LNCaP clone FGC (cell line): ENCODE measurements around the gene GABRA5.
A peak's percentile ranks its signal among the peaks of the same experiment; 100 is the strongest.

Experiments
- DNase-seq: peaks from one replicate; pipeline ENCODE4 v3.0.0-alpha.2; 2011; ENCODE audit warnings: low read depth
- H3K4me3 ChIP-seq: 2 replicates; pipeline ENCODE4 v1.5.1; 2011; ENCODE audit warnings: mild to moderate bottlenecking, low read depth, low read length, control low read depth
- TF ChIP-seq, protein P1 (sequence below): IDR thresholded peaks from 2 replicates; pipeline ENCODE4 v1.5.1; 2012; ENCODE audit warnings: mild to moderate bottlenecking; ENCODE audit not compliant: control insufficient read depth, insufficient read depth; ENCODE audit errors: extremely low read depth

GABRA5 gene

DNA sequence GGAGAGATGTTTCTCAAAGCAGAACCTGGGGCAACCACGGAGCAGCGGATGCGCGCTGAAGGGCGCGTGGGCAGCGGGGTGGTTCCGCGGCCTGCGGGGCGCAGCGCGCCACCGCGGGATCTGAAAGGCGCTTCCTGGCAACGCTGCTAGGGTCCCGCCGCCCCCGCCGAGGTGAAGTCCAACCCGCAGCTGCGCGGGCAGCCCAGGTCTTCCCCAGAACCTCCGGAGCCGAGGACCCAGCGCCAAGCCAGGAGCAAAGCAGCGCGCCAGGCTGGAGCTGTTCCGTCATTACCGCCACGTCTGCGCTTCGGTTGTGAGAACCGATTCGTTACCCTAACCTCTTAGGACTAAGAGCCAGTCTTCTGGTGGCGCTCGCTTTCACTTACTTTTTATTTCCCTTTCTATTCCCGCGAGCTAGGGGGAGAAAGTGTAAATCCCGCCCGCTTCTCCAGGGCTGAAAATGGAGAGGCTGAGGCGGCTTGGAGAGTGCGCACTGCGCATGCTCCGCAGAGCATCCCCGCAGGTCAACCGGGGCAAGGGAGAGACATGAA, 100.9 kb downstream of the GABRA5 start:
- no peak overlapping the region for H3K4me3 ChIP-seq
- no peak for DNase-seq
- TF ChIP-seq, protein P1, sequence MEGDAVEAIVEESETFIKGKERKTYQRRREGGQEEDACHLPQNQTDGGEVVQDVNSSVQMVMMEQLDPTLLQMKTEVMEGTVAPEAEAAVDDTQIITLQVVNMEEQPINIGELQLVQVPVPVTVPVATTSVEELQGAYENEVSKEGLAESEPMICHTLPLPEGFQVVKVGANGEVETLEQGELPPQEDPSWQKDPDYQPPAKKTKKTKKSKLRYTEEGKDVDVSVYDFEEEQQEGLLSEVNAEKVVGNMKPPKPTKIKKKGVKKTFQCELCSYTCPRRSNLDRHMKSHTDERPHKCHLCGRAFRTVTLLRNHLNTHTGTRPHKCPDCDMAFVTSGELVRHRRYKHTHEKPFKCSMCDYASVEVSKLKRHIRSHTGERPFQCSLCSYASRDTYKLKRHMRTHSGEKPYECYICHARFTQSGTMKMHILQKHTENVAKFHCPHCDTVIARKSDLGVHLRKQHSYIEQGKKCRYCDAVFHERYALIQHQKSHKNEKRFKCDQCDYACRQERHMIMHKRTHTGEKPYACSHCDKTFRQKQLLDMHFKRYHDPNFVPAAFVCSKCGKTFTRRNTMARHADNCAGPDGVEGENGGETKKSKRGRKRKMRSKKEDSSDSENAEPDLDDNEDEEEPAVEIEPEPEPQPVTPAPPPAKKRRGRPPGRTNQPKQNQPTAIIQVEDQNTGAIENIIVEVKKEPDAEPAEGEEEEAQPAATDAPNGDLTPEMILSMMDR: no peak

DNA sequence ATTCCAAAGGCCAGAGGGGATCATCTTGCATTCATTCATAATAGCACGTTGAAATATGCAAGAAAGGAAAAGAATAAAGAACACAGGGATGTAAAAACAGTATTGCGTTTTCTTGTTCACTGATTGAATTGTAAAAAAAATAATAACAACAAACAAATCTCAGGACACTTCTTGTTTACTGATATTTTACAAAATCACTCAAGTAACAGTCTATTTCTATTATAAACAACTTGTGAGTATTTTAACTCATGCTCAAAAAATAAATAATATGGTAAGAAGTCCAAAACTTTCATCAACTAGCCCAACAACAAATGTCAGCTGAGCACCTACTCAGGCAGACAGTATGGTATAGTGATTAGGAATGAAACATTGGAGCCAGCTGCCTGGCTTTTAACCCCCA, 101.9 kb downstream of the GABRA5 start:
- TF ChIP-seq, protein P1: no peak
- no peak overlapping the region for H3K4me3 ChIP-seq
- no peak for DNase-seq

DNA sequence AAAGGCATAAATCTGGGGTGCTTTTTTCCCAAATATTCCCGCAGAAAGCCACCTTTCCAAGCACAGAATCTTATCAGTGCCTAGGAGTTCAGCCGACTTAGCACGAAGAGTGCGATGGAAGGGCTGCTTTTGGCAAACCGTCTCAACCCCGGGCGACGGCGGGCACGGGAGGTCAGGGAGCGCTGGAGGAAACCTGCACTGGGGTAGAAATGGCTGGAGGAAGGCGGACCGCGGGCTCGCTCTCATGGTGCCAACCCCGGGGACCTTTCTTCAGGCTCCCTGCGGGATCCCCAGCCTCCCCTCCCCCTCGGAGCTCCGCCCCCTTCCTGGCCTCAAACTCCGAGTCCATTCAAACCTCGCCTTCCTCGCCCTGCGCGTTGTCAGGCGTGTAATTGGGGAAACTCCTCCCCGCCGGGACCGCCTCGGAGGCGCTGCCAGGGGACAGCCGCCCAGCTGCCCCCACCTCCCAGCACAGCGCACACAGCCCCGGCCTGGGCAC, 103.9 kb downstream of the GABRA5 start, which contains the start of gene GABRG3:
GABRG3 (plus strand) TSS at position 470 of the 499 bp plus-strand sequence.
- DNase-seq: no peak
- peak within 1 kb of the TSS; percentile 42 for H3K4me3 ChIP-seq
- TF ChIP-seq, protein P1: no peak

DNA sequence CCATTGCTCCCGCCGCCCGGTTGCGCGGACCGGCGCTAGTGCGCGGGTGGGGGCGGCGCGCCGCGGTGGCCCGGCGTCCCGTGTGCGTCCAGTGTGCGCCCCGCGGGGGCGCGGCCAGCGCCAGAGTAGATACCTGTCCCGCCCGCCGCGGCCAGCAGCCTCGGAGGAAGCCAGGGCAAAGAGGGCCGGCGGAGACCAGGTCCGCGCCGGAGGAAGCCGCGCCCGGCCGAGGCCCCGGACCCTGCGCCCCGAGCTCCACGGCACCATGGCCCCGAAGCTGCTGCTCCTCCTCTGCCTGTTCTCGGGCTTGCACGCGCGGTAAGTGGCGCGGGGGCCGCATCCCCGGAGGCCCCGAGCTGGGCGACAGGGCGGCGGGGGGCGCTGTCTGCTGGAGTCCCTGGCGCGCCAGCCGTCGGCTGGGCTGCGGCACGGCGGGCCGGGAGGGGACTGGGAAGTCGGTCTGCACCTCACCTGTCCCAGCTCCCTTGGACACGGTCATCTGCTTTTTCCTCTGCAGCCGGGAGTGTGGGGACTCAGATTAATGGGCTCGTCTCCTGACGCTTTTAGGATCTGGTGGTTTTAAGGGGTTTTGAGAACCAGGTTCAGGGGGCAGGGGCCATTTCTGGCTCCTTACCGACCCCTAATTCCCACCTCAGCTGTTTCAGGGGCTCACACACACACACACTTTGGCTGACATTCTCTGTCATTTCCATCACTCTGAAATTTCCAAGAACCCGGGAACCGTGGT, 104.6 kb downstream of the GABRA5 start:
- TF ChIP-seq, protein P1: no peak
- DNase-seq: no peak
- peak overlapping the region; percentile 42 for H3K4me3 ChIP-seq

DNA sequence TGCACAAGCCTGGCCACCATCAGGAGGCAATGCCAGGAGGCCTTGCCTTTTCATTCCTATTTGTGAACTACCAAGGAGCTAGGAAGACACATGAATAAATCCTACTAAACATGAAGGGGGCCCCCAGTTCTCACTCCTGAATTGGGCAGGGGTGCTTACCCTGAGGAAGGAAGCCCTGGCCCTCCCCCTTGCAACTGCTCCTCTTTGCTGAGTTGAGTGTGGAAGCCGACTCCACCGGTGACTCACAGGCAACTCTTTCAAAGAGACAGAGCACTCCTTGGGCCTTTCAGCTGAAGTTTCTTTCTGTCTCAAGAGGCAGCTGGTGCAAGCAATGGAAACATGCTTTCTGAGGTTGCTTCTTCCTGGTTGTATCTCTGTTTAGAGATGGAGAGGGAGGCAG, 105.8 kb downstream of the GABRA5 start:
- TF ChIP-seq, protein P1: no peak
- DNase-seq: no peak
- H3K4me3 ChIP-seq: no peak overlapping the region

DNA sequence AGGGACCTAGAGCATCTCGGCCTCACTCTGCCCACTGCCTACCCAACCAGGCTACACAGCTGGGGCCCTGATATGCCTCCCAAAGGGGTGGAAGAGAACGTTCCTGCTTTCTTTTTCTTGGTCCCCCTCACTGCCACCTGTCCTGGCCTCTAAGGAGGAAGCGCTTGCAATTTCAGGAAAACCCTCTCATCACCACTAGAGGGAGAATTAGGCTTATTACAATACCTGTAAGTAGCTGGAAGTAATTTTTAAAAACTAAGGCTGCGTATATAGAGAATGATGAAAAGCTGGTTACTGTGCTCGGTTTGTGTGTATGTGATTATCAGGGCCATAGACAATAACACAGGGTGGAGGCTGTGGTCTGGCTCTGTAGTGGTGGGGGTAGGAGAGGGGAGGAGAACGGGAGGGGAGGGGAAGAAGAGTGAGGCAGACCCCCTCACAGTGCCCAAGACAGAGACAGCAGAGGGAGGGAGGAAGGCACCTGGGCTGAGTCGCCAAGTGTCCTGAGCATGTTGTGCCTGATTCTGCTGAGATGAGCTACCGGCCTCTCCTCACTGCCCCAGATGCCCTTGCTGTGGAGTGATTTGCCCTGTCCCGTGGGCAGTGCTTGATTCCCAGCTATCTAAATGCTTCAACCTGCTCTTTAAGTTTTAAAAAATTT, 107.4 kb downstream of the GABRA5 start:
- DNase-seq: peak; percentile 26
- no peak overlapping the region for H3K4me3 ChIP-seq
- TF ChIP-seq, protein P1: peak; percentile 61
